HG02884 (cell line): Measurements from ENCODE around the gene PRPF19.

ENCODE experiments used
- ATAC-seq: cut with Tn5 transposase; IDR thresholded peaks from one replicate; pipeline ENCODE4 v1.9.1; 2021; ENCODE audit warnings: mild to moderate bottlenecking, moderate library complexity; ENCODE audit not compliant: unreplicated experiment

Gene PRPF19

GRCh38 chr11:60860943-60861342, 45.4 kb downstream of the PRPF19 start:
- ATAC-seq = no peak

GRCh38 chr11:60859616-60860250, 46.7 kb downstream of the PRPF19 start:
- no peak for ATAC-seq

GRCh38 chr11:60858731-60859464, 47.5 kb downstream of the PRPF19 start:
- no peak for ATAC-seq

- ATAC-seq = no peak
These were observed 48.1 kb downstream of the PRPF19 start for GRCh38 chr11:60858236-60858635.

GRCh38 chr11:60857378-60858232, 48.8 kb downstream of the PRPF19 start:
- ATAC-seq = no peak

- ATAC-seq = no peak
These were observed 50.4 kb downstream of the PRPF19 start, which contains the start of gene PTGDR2 for GRCh38 chr11:60855726-60856633. PTGDR2 (minus strand) TSS chr11:60855950; CDS start chr11:60853722, 2,228 bp downstream.

- ATAC-seq = no peak
These were observed 51.3 kb downstream of the PRPF19 start for GRCh38 chr11:60854847-60855725.

- no peak for ATAC-seq
These were observed 52.1 kb downstream of the PRPF19 start for GRCh38 chr11:60854140-60854846.

GRCh38 chr11:60852982-60853950, 53.1 kb downstream of the PRPF19 start:
- no peak for ATAC-seq

GRCh38 chr11:60852117-60852981, 54.0 kb downstream of the PRPF19 start:
- ATAC-seq = no peak

GRCh38 chr11:60851327-60852104, 54.9 kb downstream of the PRPF19 start:
- no peak for ATAC-seq

- no peak for ATAC-seq
These were observed 56.5 kb downstream of the PRPF19 start for GRCh38 chr11:60849641-60850520.

GRCh38 chr11:60848714-60849151, 57.7 kb downstream of the PRPF19 start:
- ATAC-seq = no peak

GRCh38 chr11:60847896-60848295, 58.5 kb downstream of the PRPF19 start:
- no peak for ATAC-seq

GRCh38 chr11:60847281-60847680, 59.1 kb downstream of the PRPF19 start:
- ATAC-seq = no peak
